ENCODE results near the gene IKZF5. TPM values are rescaled to one million over a fixed set of nuclear protein-coding genes. Genes with fewer than 3 reads are reported as not detected.

IKZF5 gene
- total and polyA plus RNA-seq, 4 donors, result 8.4 to 22.8 (median 17.0) TPM

- Histone ChIP-seq H3K9me3 (ENCODE audit: control insufficient read depth, insufficient read depth, low read length) (peaks cover 3% of the 10 kb centered on the region), H3K4me3 (ENCODE audit: low read depth, low read length) (no peak overlapping the region)
Measured at GRCh38 chr10:122957474-122957873, 51.1 kb downstream of the IKZF5 start.

GRCh38 chr10:122955892-122956291 lies 52.7 kb downstream of the IKZF5 start:
- DNase-seq (ENCODE audit: low read depth in 4 of 6, low spot score in 6 of 6), result no peak
- no peak overlapping the region for H3K4me3 ChIP-seq (ENCODE audit: low read depth, low read length)
- no peaks in the 10 kb centered on the region for H3K36me3 ChIP-seq (ENCODE audit: control insufficient read depth, insufficient read depth, low read length)
- peaks cover 3% of the 10 kb centered on the region for H3K27me3 ChIP-seq (ENCODE audit: control insufficient read depth, insufficient read depth, low read length)
- H3K4me1 ChIP-seq (ENCODE audit: control insufficient read depth, insufficient read depth, low read length), result peaks cover 14% of the 10 kb centered on the region
- peaks cover 3% of the 10 kb centered on the region for H3K9me3 ChIP-seq (ENCODE audit: control insufficient read depth, insufficient read depth, low read length)
- H3K27ac ChIP-seq (ENCODE audit: low read depth, low read length), result no peak overlapping the region
- WGBS (ENCODE audit: insufficient coverage), result no CpG with 5 or more reads among the region's 1 CpG

More at GRCh38 chr10:122957474-122957873, 51.1 kb downstream of the IKZF5 start:
- no peak for DNase-seq (ENCODE audit: low read depth in 4 of 6, low spot score in 6 of 6)
- no CpG with 5 or more reads among the region's 5 CpGs for WGBS (ENCODE audit: insufficient coverage)
- Histone ChIP-seq H3K27ac (ENCODE audit: low read depth, low read length) (no peak overlapping the region), H3K4me1 (ENCODE audit: control insufficient read depth, insufficient read depth, low read length) (peaks cover 14% of the 10 kb centered on the region), H3K36me3 (ENCODE audit: control insufficient read depth, insufficient read depth, low read length) (no peaks in the 10 kb centered on the region), H3K27me3 (ENCODE audit: control insufficient read depth, insufficient read depth, low read length) (peaks cover 3% of the 10 kb centered on the region)

- Histone ChIP-seq H3K36me3 (ENCODE audit: control insufficient read depth, insufficient read depth, low read length) (no peaks in the 10 kb centered on the region), H3K4me3 (ENCODE audit: low read depth, low read length) (peak overlapping the region; percentile 81), H3K27me3 (ENCODE audit: control insufficient read depth, insufficient read depth, low read length) (peaks cover 3% of the 10 kb centered on the region), H3K9me3 (ENCODE audit: control insufficient read depth, insufficient read depth, low read length) (peaks cover 3% of the 10 kb centered on the region), H3K4me1 (ENCODE audit: control insufficient read depth, insufficient read depth, low read length) (peaks cover 14% of the 10 kb centered on the region), H3K27ac (ENCODE audit: low read depth, low read length) (no peak overlapping the region)
- WGBS (ENCODE audit: insufficient coverage), result 79% methylated on average over 11 of the region's 13 CpGs
- DNase-seq (ENCODE audit: low read depth in 4 of 6, low spot score in 6 of 6), result no peak
Measured at GRCh38 chr10:122954731-122955050, 53.9 kb downstream of the IKZF5 start.

- H3K9me3 ChIP-seq (ENCODE audit: control insufficient read depth, insufficient read depth, low read length), result peaks cover 3% of the 10 kb centered on the region
- peak within 1 kb of the TSS; percentile 81 for H3K4me3 ChIP-seq (ENCODE audit: low read depth, low read length)
- peak; percentile 91 to 100 (median 97) for DNase-seq (ENCODE audit: low read depth in 4 of 6, low spot score in 6 of 6)
- H3K27ac ChIP-seq (ENCODE audit: low read depth, low read length), result peak within 1 kb of the TSS; percentile 66
- peaks cover 14% of the 10 kb centered on the region for H3K4me1 ChIP-seq (ENCODE audit: control insufficient read depth, insufficient read depth, low read length)
- H3K36me3 ChIP-seq (ENCODE audit: control insufficient read depth, insufficient read depth, low read length), result no peaks in the 10 kb centered on the region
- under 1% methylated on average over 62 of the region's 77 CpGs for WGBS (ENCODE audit: insufficient coverage)
- peaks cover 3% of the 10 kb centered on the region for H3K27me3 ChIP-seq (ENCODE audit: control insufficient read depth, insufficient read depth, low read length)
Measured at GRCh38 chr10:122953902-122954730, 54.5 kb downstream of the IKZF5 start, which contains the start of gene C10orf88. C10orf88 (minus strand) TSS chr10:122954227; CDS start chr10:122954178, 49 bp downstream.

GRCh38 chr10:122949296-122949695 lies 59.3 kb downstream of the IKZF5 start:
- WGBS (ENCODE audit: insufficient coverage), result no CpG with 5 or more reads among the region's 3 CpGs
- no peaks in the 10 kb centered on the region for H3K9me3 ChIP-seq (ENCODE audit: control insufficient read depth, insufficient read depth, low read length)
- no peak for DNase-seq (ENCODE audit: low read depth in 4 of 6, low spot score in 6 of 6)
- H3K36me3 ChIP-seq (ENCODE audit: control insufficient read depth, insufficient read depth, low read length), result peaks cover 3% of the 10 kb centered on the region
- no peaks in the 10 kb centered on the region for H3K27me3 ChIP-seq (ENCODE audit: control insufficient read depth, insufficient read depth, low read length)
- H3K27ac ChIP-seq (ENCODE audit: low read depth, low read length), result no peak overlapping the region
- H3K4me1 ChIP-seq (ENCODE audit: control insufficient read depth, insufficient read depth, low read length), result peaks cover 7% of the 10 kb centered on the region
- H3K4me3 ChIP-seq (ENCODE audit: low read depth, low read length), result no peak overlapping the region

Other genes starting within 250 kb of the IKZF5 start
- under 1 TPM; 0.69 to 0.88 TPM for gene CUZD1, start 162.9 kb downstream of the IKZF5 start, total RNA-seq
- gene CUZD1, start 162.9 kb downstream of the IKZF5 start, polyA plus RNA-seq (ENCODE audit: insufficient read length in 2 of 2), result 1 to 10 TPM; 1.9 to 2.0 TPM
- gene FAM24B, start 129.2 kb downstream of the IKZF5 start, total RNA-seq, result 1 to 10 TPM; 2.6 to 4.9 TPM
- 1 to 10 TPM; 5.8 to 8.5 TPM for gene FAM24B, start 129.2 kb downstream of the IKZF5 start, polyA plus RNA-seq (ENCODE audit: insufficient read length in 2 of 2)
- gene FAM24A, start 98.2 kb downstream of the IKZF5 start, total RNA-seq, result not detected
- not detected for gene FAM24A, start 98.2 kb downstream of the IKZF5 start, polyA plus RNA-seq (ENCODE audit: insufficient read length in 2 of 2)
- 10 to 100 TPM; 11.2 to 33.7 TPM for gene C10orf88, start 54.6 kb downstream of the IKZF5 start, total RNA-seq
- gene C10orf88, start 54.6 kb downstream of the IKZF5 start, polyA plus RNA-seq (ENCODE audit: insufficient read length in 2 of 2), result 10 to 100 TPM; 18.4 to 18.8 TPM
- gene PSTK, start 28.4 kb downstream of the IKZF5 start, total RNA-seq, result 10 to 100 TPM in 1 of 2 donors, 1 to 10 TPM in 1; 9.0 to 11.6 TPM
- 10 to 100 TPM; 12.3 to 13.6 TPM for gene PSTK, start 28.4 kb downstream of the IKZF5 start, polyA plus RNA-seq (ENCODE audit: insufficient read length in 2 of 2)
- gene ACADSB, start 211 bp upstream of the IKZF5 start, total RNA-seq, result 10 to 100 TPM; 14.0 to 23.1 TPM
- 10 to 100 TPM; 17.2 to 18.8 TPM for gene ACADSB, start 211 bp upstream of the IKZF5 start, polyA plus RNA-seq (ENCODE audit: insufficient read length in 2 of 2)
- gene HMX3, start 127.2 kb upstream of the IKZF5 start, total RNA-seq, result under 1 TPM in 1 of 2 donors, not detected in 1; 0.20 TPM
- under 1 TPM; 0.27 to 0.59 TPM for gene HMX3, start 127.2 kb upstream of the IKZF5 start, polyA plus RNA-seq (ENCODE audit: insufficient read length in 2 of 2)
- not detected for gene HMX2, start 139.3 kb upstream of the IKZF5 start, total RNA-seq
- under 1 TPM; 0.09 to 0.68 TPM for gene HMX2, start 139.3 kb upstream of the IKZF5 start, polyA plus RNA-seq (ENCODE audit: insufficient read length in 2 of 2)
- gene BUB3, start 145.6 kb upstream of the IKZF5 start, total RNA-seq, result 100 to 1,000 TPM in 1 of 2 donors, 10 to 100 TPM in 1; 97.7 to 125 TPM
- gene BUB3, start 145.6 kb upstream of the IKZF5 start, polyA plus RNA-seq (ENCODE audit: insufficient read length in 2 of 2), result 10 to 100 TPM; 79.5 to 98.1 TPM

Measured in spinal cord (tissue), 10 donors.